ENCODE data around the gene CSK.
"Not testable (repeated sequence)": the region's sequence is repeated elsewhere in the genome, so short reads cannot be mapped to it uniquely, and the experiment has no call there.

Gene CSK

GRCh38 chr15:74781431-74782258, at the start of gene CSK:
Gene CSK (plus strand): TSS chr15:74782080. CDS start chr15:74798298, 16,218 bp downstream.
- no peak for TF ChIP-seq ZNF274 (IDR thresholded peaks at IDR 0.05; ENCODE audit: low read depth, low read length)
- peak within 1 kb of the TSS; percentile 93 for H3K4me3 ChIP-seq (ENCODE audit: low read length)

GRCh38 chr15:74732846-74733245, 49.0 kb upstream of the CSK start:
- no peak overlapping the region for H3K4me3 ChIP-seq (ENCODE audit: low read length)
- no peak for TF ChIP-seq ZNF274 (IDR thresholded peaks at IDR 0.05; ENCODE audit: low read depth, low read length)

- TF ChIP-seq ZNF274 (IDR thresholded peaks at IDR 0.05; ENCODE audit: low read depth, low read length): no peak
- no peak overlapping the region for H3K4me3 ChIP-seq (ENCODE audit: low read length)
Observed at GRCh38 chr15:74733269-74733668, 48.6 kb upstream of the CSK start.

- TF ChIP-seq ZNF274 (IDR thresholded peaks at IDR 0.05; ENCODE audit: low read depth, low read length): no peak
- H3K4me3 ChIP-seq (ENCODE audit: low read length): no peak overlapping the region
Observed at GRCh38 chr15:74735305-74735704, 46.6 kb upstream of the CSK start.

GRCh38 chr15:74738239-74738638, 43.6 kb upstream of the CSK start:
- H3K4me3 ChIP-seq (ENCODE audit: low read length): not testable (repeated sequence)

- TF ChIP-seq ZNF274 (IDR thresholded peaks at IDR 0.05; ENCODE audit: low read depth, low read length): no peak
- no peak overlapping the region for H3K4me3 ChIP-seq (ENCODE audit: low read length)
Observed at GRCh38 chr15:74742422-74742821, 39.5 kb upstream of the CSK start.

GRCh38 chr15:74746389-74746788, 35.5 kb upstream of the CSK start:
- no peak overlapping the region for H3K4me3 ChIP-seq (ENCODE audit: low read length)
- no peak for TF ChIP-seq ZNF274 (IDR thresholded peaks at IDR 0.05; ENCODE audit: low read depth, low read length)

- no peak within 1 kb of the TSS for H3K4me3 ChIP-seq (ENCODE audit: low read length)
- TF ChIP-seq ZNF274 (IDR thresholded peaks at IDR 0.05; ENCODE audit: low read depth, low read length): no peak
Observed at GRCh38 chr15:74748322-74748946, 33.4 kb upstream of the CSK start, which contains the start of gene CYP1A2. Gene CYP1A2 (plus strand): TSS chr15:74748845. CDS start chr15:74749739, 894 bp downstream.

GRCh38 chr15:74749832-74750231, 32.0 kb upstream of the CSK start:
- no peak overlapping the region for H3K4me3 ChIP-seq (ENCODE audit: low read length)

GRCh38 chr15:74750751-74751150, 31.1 kb upstream of the CSK start:
- no peak overlapping the region for H3K4me3 ChIP-seq (ENCODE audit: low read length)
- no peak for TF ChIP-seq ZNF274 (IDR thresholded peaks at IDR 0.05; ENCODE audit: low read depth, low read length)

More at GRCh38 chr15:74749832-74750231, 32.0 kb upstream of the CSK start:
- TF ChIP-seq ZNF274 (IDR thresholded peaks at IDR 0.05; ENCODE audit: low read depth, low read length): no peak

- TF ChIP-seq ZNF274 (IDR thresholded peaks at IDR 0.05; ENCODE audit: low read depth, low read length): no peak
- no peak overlapping the region for H3K4me3 ChIP-seq (ENCODE audit: low read length)
Observed at GRCh38 chr15:74752011-74752410, 29.9 kb upstream of the CSK start.

- H3K4me3 ChIP-seq (ENCODE audit: low read length): no peak overlapping the region
- no peak for TF ChIP-seq ZNF274 (IDR thresholded peaks at IDR 0.05; ENCODE audit: low read depth, low read length)
Observed at GRCh38 chr15:74752531-74752930, 29.3 kb upstream of the CSK start.

GRCh38 chr15:74754593-74755215, 27.2 kb upstream of the CSK start:
- TF ChIP-seq ZNF274 (IDR thresholded peaks at IDR 0.05; ENCODE audit: low read depth, low read length): no peak

GRCh38 chr15:74758736-74759135, 23.1 kb upstream of the CSK start:
- no peak for TF ChIP-seq ZNF274 (IDR thresholded peaks at IDR 0.05; ENCODE audit: low read depth, low read length)
- H3K4me3 ChIP-seq (ENCODE audit: low read length): no peak overlapping the region

More at GRCh38 chr15:74754593-74755215, 27.2 kb upstream of the CSK start:
- H3K4me3 ChIP-seq (ENCODE audit: low read length): no peak overlapping the region

GRCh38 chr15:74762791-74763150, 19.1 kb upstream of the CSK start:
- TF ChIP-seq ZNF274 (IDR thresholded peaks at IDR 0.05; ENCODE audit: low read depth, low read length): no peak
- H3K4me3 ChIP-seq (ENCODE audit: low read length): no peak overlapping the region

All from GM08714 (cell line).